ENCODE data around the gene SLCO4C1.

- TF ChIP-seq POLR2A (IDR thresholded peaks at IDR 0.05), result no peak
- no peak for TF ChIP-seq CTCF (IDR thresholded peaks at IDR 0.05)
Observed at GRCh38 chr5:102243213-102243612, 52.9 kb downstream of the SLCO4C1 start.

Measured in heart left ventricle (tissue), 13 donors.